Peyer's patch (tissue), 4 donors: ENCODE measurements around the gene TWNK.

Source experiments
- POLR2A ChIP-seq, 2 donors: fragments of 450-650 bp; IDR thresholded peaks; one replicate each; pipeline ENCODE4 v1.5.1; 2017; ENCODE audit warnings: antibody characterized with exemption in 2 of 2, mild to moderate bottlenecking in 2 of 2, moderate library complexity in 2 of 2
- TF ChIP-seq, protein P1 (sequence below), 6 experiments: fragments of 450-650 bp in 4 of 6; fragments of 200-600 bp in 2 of 6; sonication (generic) in 1 of 6; IDR thresholded peaks; one replicate each; pipeline ENCODE4 v1.5.1; 2017 to 2019; ENCODE audit warnings: antibody characterized with exemption in 6 of 6, mild to moderate bottlenecking in 3 of 6, moderate library complexity in 1 of 6

DNA sequence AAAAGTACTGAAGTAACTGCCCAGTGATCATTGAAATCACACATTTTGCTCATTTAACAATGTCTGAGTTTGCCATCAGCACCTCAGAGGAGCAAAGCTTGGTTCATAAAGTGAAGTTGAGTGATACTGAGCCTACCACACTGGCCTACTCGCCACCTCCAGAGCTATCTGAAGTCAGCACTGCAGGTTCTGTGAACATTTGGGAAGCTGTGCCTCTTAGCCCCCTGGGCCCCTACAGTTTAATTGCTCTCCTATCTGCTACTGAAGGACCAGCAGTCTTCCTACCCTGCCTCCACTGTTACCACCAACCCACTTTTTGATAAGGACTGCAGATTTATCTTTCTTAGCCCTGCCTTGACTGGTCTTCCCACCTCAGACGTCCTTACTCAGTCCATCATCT is 20.0 kb upstream of the TWNK start:
- TF ChIP-seq, protein P1, sequence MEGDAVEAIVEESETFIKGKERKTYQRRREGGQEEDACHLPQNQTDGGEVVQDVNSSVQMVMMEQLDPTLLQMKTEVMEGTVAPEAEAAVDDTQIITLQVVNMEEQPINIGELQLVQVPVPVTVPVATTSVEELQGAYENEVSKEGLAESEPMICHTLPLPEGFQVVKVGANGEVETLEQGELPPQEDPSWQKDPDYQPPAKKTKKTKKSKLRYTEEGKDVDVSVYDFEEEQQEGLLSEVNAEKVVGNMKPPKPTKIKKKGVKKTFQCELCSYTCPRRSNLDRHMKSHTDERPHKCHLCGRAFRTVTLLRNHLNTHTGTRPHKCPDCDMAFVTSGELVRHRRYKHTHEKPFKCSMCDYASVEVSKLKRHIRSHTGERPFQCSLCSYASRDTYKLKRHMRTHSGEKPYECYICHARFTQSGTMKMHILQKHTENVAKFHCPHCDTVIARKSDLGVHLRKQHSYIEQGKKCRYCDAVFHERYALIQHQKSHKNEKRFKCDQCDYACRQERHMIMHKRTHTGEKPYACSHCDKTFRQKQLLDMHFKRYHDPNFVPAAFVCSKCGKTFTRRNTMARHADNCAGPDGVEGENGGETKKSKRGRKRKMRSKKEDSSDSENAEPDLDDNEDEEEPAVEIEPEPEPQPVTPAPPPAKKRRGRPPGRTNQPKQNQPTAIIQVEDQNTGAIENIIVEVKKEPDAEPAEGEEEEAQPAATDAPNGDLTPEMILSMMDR (IDR thresholded peaks at IDR 0.05), result no peak
- no peak for TF ChIP-seq POLR2A (IDR thresholded peaks at IDR 0.05)
